DOHH2 (cell line): Measurements from ENCODE around the gene NOL4L.

Experiments used
- H3F3A ChIP-seq: fragments of 200-600 bp; sonication (generic), shearing (Covaris generic); 2 replicates; pipeline ENCODE4 v1.6.0; 2016; ENCODE audit warnings: antibody characterized with exemption, mild to moderate bottlenecking; ENCODE audit not compliant: control insufficient read depth, insufficient read depth
- H3K27ac ChIP-seq: fragments of 200-600 bp; sonication (generic); 2 replicates; pipeline ENCODE4 v1.5.1; 2014; ENCODE audit warnings: low read depth, mild to moderate bottlenecking, low read length, moderate library complexity
- H3K27me3 ChIP-seq: fragments of 200-600 bp; sonication (generic); 2 replicates; pipeline ENCODE4 v1.6.1; 2014; ENCODE audit warnings: mild to moderate bottlenecking, low read length, mixed read lengths; ENCODE audit not compliant: control insufficient read depth
- H3K36me3 ChIP-seq: fragments of 200-600 bp; sonication (generic); 2 replicates; pipeline ENCODE4 v1.6.1; 2014; ENCODE audit warnings: mild to moderate bottlenecking, low read length, moderate library complexity, mixed read lengths; ENCODE audit not compliant: control insufficient read depth
- H3K4me1 ChIP-seq: fragments of 200-600 bp; sonication (generic); 2 replicates; pipeline ENCODE4 v1.6.1; 2014; ENCODE audit warnings: mild to moderate bottlenecking, low read length, mixed read lengths; ENCODE audit not compliant: control insufficient read depth
- H3K4me2 ChIP-seq: fragments of 200-600 bp; sonication (generic); 2 replicates; pipeline ENCODE4 v1.6.0; 2014; ENCODE audit warnings: mild to moderate bottlenecking, low read length, moderate library complexity
- H3K4me3 ChIP-seq: fragments of 200-600 bp; sonication (generic); 2 replicates; pipeline ENCODE4 v1.5.1; 2014; ENCODE audit warnings: mild to moderate bottlenecking, low read length, mixed read lengths
- H3K79me2 ChIP-seq: fragments of 200-600 bp; sonication (generic); 2 replicates; pipeline ENCODE4 v1.6.1; 2014; ENCODE audit warnings: mild to moderate bottlenecking, low read length, mixed read lengths; ENCODE audit not compliant: control insufficient read depth
- H3K9me2 ChIP-seq: fragments of 200-600 bp; sonication (generic); replicated peaks from 2 replicates; pipeline ENCODE4 v1.6.1; 2014; ENCODE audit warnings: mild to moderate bottlenecking, low read length, mixed read lengths; ENCODE audit not compliant: control insufficient read depth
- H3K9me3 ChIP-seq: fragments of 200-600 bp; sonication (generic); 2 replicates; pipeline ENCODE4 v1.6.1; 2014; ENCODE audit warnings: antibody characterized with exemption, low read length, mixed read lengths; ENCODE audit not compliant: control insufficient read depth, insufficient read depth
- H4K20me1 ChIP-seq: fragments of 200-600 bp; sonication (generic); 2 replicates; pipeline ENCODE4 v1.6.0; 2014; ENCODE audit warnings: low read depth, mild to moderate bottlenecking, antibody characterized with exemption, low read length, moderate library complexity; ENCODE audit not compliant: control insufficient read depth, insufficient read depth
- CTCF ChIP-seq: fragments of 200-600 bp; sonication (generic); IDR thresholded peaks from one replicate; pipeline ENCODE4 v1.5.1; 2014; ENCODE audit warnings: antibody characterized with exemption, mild to moderate bottlenecking, low read depth, low read length; ENCODE audit not compliant: poor library complexity, severe bottlenecking
- EZH2phosphoT487 ChIP-seq: fragments of 200-600 bp; sonication (generic); IDR thresholded peaks from 2 replicates; pipeline ENCODE4 v1.6.1; 2017; ENCODE audit warnings: borderline replicate concordance, mild to moderate bottlenecking, antibody characterized with exemption, low read length, moderate library complexity, mixed read lengths

The NOL4L gene

GRCh38 chr20:32526125-32526524 is 59.0 kb downstream of the NOL4L start:
- no peaks in the 10 kb centered on the region for H3K79me2 ChIP-seq
- no peaks in the 10 kb centered on the region for H3K9me3 ChIP-seq
- no peaks in the 10 kb centered on the region for H3K36me3 ChIP-seq
- peaks cover 34% of the 10 kb centered on the region for H3K4me1 ChIP-seq
- H3K9me2 ChIP-seq, result no peaks in the 10 kb centered on the region
- no peak overlapping the region for H3K4me2 ChIP-seq
- no peak for TF ChIP-seq EZH2phosphoT487
- TF ChIP-seq CTCF, result no peak
- no peak overlapping the region for H3K4me3 ChIP-seq
- no peak overlapping the region for H3K27ac ChIP-seq
- H4K20me1 ChIP-seq, result no peaks in the 10 kb centered on the region
- peaks cover 4% of the 10 kb centered on the region for H3F3A ChIP-seq
- H3K27me3 ChIP-seq, result no peaks in the 10 kb centered on the region

- H3K79me2 ChIP-seq, result no peaks in the 10 kb centered on the region
- TF ChIP-seq CTCF, result no peak
- TF ChIP-seq EZH2phosphoT487, result no peak
- no peaks in the 10 kb centered on the region for H3K27me3 ChIP-seq
- H3K4me1 ChIP-seq, result peaks cover 37% of the 10 kb centered on the region
- no peaks in the 10 kb centered on the region for H3K9me3 ChIP-seq
- no peak overlapping the region for H3K4me3 ChIP-seq
- no peaks in the 10 kb centered on the region for H3K9me2 ChIP-seq
- H4K20me1 ChIP-seq, result no peaks in the 10 kb centered on the region
- H3F3A ChIP-seq, result no peaks in the 10 kb centered on the region; the same call in 1 of the 2 replicates
- H3K27ac ChIP-seq, result no peak overlapping the region
- H3K4me2 ChIP-seq, result no peak overlapping the region
- H3K36me3 ChIP-seq, result no peaks in the 10 kb centered on the region
Measured at GRCh38 chr20:32524829-32525501, 60.2 kb downstream of the NOL4L start.

GRCh38 chr20:32523613-32524213 is 61.4 kb downstream of the NOL4L start:
- no peaks in the 10 kb centered on the region for H4K20me1 ChIP-seq
- H3K36me3 ChIP-seq, result no peaks in the 10 kb centered on the region
- H3K9me3 ChIP-seq, result no peaks in the 10 kb centered on the region
- H3K27ac ChIP-seq, result no peak overlapping the region
- H3K9me2 ChIP-seq, result no peaks in the 10 kb centered on the region
- no peak overlapping the region for H3K4me3 ChIP-seq
- no peaks in the 10 kb centered on the region for H3K79me2 ChIP-seq
- no peaks in the 10 kb centered on the region for H3K27me3 ChIP-seq
- no peak overlapping the region for H3K4me2 ChIP-seq
- H3F3A ChIP-seq, result no peaks in the 10 kb centered on the region; the same call in 1 of the 2 replicates
- TF ChIP-seq CTCF, result no peak
- no peak for TF ChIP-seq EZH2phosphoT487
- H3K4me1 ChIP-seq, result peaks cover 34% of the 10 kb centered on the region
